Measurements from ENCODE around the gene KIAA1671.

Gene KIAA1671

DNA sequence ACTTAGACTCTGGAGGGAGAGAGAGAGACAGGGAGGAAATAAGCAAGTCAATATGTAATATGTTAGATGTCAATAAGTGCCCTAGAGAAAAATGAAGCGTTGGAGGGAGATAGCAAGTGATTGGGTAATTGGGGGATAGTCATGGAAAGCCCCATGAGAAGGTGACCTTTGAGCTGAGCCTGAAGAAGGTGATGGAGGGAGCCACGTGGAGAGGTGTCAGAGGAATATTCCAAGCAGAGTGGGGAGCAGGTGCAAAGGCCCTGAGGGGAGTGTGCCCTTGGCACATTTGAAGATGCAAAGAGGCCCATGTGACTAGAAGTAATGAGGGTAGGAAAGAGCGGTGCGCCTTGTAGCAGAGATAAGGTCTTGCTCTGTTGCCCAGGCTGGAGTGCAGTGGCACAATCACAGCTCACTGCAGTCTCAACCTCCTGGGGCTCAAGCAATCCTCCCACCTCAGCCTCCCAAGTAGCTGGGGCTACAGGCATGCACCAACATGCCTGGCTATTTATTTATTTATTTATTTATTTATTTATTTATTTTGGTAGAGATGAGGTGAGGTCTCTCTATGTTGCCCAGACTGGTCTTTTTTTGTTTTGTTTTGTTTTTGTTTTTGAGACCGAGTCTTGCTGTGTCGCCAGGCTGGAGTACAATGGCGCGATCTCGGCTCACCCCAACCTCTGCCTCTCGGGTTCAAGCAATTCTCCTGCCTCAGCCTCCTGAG lies 8.1 kb upstream of the KIAA1671 start:
- TF ChIP-seq, protein P1, sequence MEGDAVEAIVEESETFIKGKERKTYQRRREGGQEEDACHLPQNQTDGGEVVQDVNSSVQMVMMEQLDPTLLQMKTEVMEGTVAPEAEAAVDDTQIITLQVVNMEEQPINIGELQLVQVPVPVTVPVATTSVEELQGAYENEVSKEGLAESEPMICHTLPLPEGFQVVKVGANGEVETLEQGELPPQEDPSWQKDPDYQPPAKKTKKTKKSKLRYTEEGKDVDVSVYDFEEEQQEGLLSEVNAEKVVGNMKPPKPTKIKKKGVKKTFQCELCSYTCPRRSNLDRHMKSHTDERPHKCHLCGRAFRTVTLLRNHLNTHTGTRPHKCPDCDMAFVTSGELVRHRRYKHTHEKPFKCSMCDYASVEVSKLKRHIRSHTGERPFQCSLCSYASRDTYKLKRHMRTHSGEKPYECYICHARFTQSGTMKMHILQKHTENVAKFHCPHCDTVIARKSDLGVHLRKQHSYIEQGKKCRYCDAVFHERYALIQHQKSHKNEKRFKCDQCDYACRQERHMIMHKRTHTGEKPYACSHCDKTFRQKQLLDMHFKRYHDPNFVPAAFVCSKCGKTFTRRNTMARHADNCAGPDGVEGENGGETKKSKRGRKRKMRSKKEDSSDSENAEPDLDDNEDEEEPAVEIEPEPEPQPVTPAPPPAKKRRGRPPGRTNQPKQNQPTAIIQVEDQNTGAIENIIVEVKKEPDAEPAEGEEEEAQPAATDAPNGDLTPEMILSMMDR (IDR thresholded peaks at IDR 0.05; ENCODE audit: insufficient read depth, low read depth, low read length, missing control alignments) = no peak
- H3K4me3 ChIP-seq (ENCODE audit: low read length) = no peak overlapping the region
- DNase-seq (ENCODE audit: low read depth) = no peak

- no peak overlapping the region for H3K4me3 ChIP-seq (ENCODE audit: low read length)
- no peak for DNase-seq (ENCODE audit: low read depth)
- TF ChIP-seq, protein P1 (IDR thresholded peaks at IDR 0.05; ENCODE audit: insufficient read depth, low read depth, low read length, missing control alignments) = no peak
Observed at GRCh38 chr22:24945430-24945829, 7.1 kb upstream of the KIAA1671 start.

- no peak overlapping the region for H3K4me3 ChIP-seq (ENCODE audit: low read length)
- TF ChIP-seq, protein P1 (IDR thresholded peaks at IDR 0.05; ENCODE audit: insufficient read depth, low read depth, low read length, missing control alignments) = no peak
Observed at GRCh38 chr22:24947383-24947782, 5.1 kb upstream of the KIAA1671 start.

GRCh38 chr22:24947881-24948280 lies 4.6 kb upstream of the KIAA1671 start:
- TF ChIP-seq, protein P1 (IDR thresholded peaks at IDR 0.05; ENCODE audit: insufficient read depth, low read depth, low read length, missing control alignments) = no peak
- no peak for DNase-seq (ENCODE audit: low read depth)
- H3K4me3 ChIP-seq (ENCODE audit: low read length) = no peak overlapping the region

More at GRCh38 chr22:24947383-24947782, 5.1 kb upstream of the KIAA1671 start:
- no peak for DNase-seq (ENCODE audit: low read depth)

GRCh38 chr22:24948356-24949202 lies 3.9 kb upstream of the KIAA1671 start:
- DNase-seq (ENCODE audit: low read depth) = no peak
- TF ChIP-seq, protein P1 (IDR thresholded peaks at IDR 0.05; ENCODE audit: insufficient read depth, low read depth, low read length, missing control alignments) = no peak
- H3K4me3 ChIP-seq (ENCODE audit: low read length) = no peak overlapping the region

DNA sequence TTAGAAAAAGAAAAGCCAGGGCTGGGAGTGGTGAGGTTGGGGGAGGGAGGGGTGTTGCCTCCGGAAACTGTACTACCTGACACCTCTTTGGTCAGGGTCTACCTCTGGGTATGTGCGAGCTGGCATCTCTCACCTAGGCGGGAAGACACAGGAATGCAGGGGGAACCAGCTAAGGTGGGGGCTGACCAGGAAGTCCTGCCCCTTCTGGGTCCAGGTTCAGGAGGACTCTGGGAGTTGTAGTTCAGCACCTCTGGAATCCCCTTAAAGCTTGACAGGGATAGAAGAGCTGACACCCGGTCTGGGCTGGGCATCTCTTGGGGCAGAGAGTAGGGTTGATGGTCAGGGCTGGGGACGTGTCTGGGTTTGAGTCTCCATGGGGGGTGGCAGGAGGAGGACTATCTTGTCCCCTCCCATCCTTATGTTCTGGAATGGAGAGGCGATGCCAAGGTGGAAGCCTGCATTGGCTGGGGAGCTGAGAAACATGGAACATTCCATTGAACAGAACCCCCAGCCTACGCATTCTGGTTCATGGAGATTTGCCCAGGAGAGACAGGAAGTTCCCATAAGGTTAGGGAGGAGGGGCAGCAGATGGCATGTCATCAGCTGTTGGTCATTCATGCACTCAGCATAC lies 2.1 kb upstream of the KIAA1671 start:
- TF ChIP-seq, protein P1 (IDR thresholded peaks at IDR 0.05; ENCODE audit: insufficient read depth, low read depth, low read length, missing control alignments) = no peak
- no peak overlapping the region for H3K4me3 ChIP-seq (ENCODE audit: low read length)
- peak; percentile 53 for DNase-seq (ENCODE audit: low read depth)

Data from epithelial cell of esophagus (primary cell).